IMR-90 (cell line): ENCODE measurements around the gene PARD3. TPM values are rescaled to one million over a fixed set of nuclear protein-coding genes. Genes with fewer than 3 reads are reported as not detected.

Experiments used
- ATAC-seq: fragments of 200-7000 bp; cut with Tn5 transposase; 2 replicates; pipeline ENCODE4 v1.9.1; 2020; ENCODE audit warnings: low read depth, mild to moderate bottlenecking, moderate library complexity
- BruUV-seq: library from RNA; stranded (reverse); fragments of 400-500 nt; replicated peaks from 2 replicates; lab custom pipeline; 2021; lab: Mats Ljungman, UMichigan
- CTCF ChIA-PET: fragments of 300-600 bp; formaldehyde crosslinking; extraction: SDS; loops from one replicate; lab custom pipeline; 2021; ENCODE audit warnings: antibody characterized with exemption; lab: Yijun Ruan, JAX
- POLR2A ChIA-PET: fragments of 300-600 bp; sonication (Branson Sonifier 250); formaldehyde crosslinking; loops from one replicate; lab custom pipeline; 2022; ENCODE audit warnings: antibody characterized with exemption; ENCODE audit not compliant: unreplicated experiment; lab: Charles Lee
- DNase-seq: peaks from one replicate; pipeline ENCODE4 v3.0.0; 2013
- H2AFZ ChIP-seq: replicated peaks from 2 replicates; pipeline ENCODE3; 2013; ENCODE audit warnings: low read length, mild to moderate bottlenecking; ENCODE audit not compliant: poor library complexity
- H2AK5ac ChIP-seq: 2 replicates; pipeline ENCODE4 v1.6.1; 2013; ENCODE audit warnings: low read depth, low read length, inconsistent platforms
- H2AK9ac ChIP-seq: replicated peaks from 2 replicates; pipeline ENCODE3; 2013; ENCODE audit warnings: mild to moderate bottlenecking, low read depth, low read length, moderate library complexity; ENCODE audit not compliant: poor library complexity
- H2BK120ac ChIP-seq: 2 replicates; pipeline ENCODE4 v1.6.1; 2013; ENCODE audit warnings: low read depth, low read length, inconsistent platforms
- H2BK15ac ChIP-seq: 3 replicates; pipeline ENCODE4 v1.6.1; 2013; ENCODE audit warnings: low read depth, low read length, inconsistent platforms
- H2BK20ac ChIP-seq: 2 replicates; pipeline ENCODE4 v1.6.1; 2013; ENCODE audit warnings: low read depth, mild to moderate bottlenecking, inconsistent platforms, low read length, moderate library complexity
- H2BK5ac ChIP-seq: 2 replicates; pipeline ENCODE4 v1.6.1; 2013; ENCODE audit warnings: mild to moderate bottlenecking, low read depth, low read length, inconsistent platforms; ENCODE audit not compliant: poor library complexity, severe bottlenecking
- H3K14ac ChIP-seq: replicated peaks from 2 replicates; pipeline ENCODE4 v1.6.1; 2013; ENCODE audit warnings: low read depth, low read length, inconsistent platforms
- H3K18ac ChIP-seq: 2 replicates; pipeline ENCODE4 v1.6.1; 2013; ENCODE audit warnings: low read depth, low read length, control low read depth
- H3K23ac ChIP-seq: 2 replicates; pipeline ENCODE4 v1.6.1; 2013; ENCODE audit warnings: low read depth, low read length, inconsistent platforms
- H3K27ac ChIP-seq: 2 replicates; pipeline ENCODE4 v1.5.1; 2013; ENCODE audit warnings: mild to moderate bottlenecking, control low read depth, low read length; ENCODE audit not compliant: insufficient read depth
- H3K27me3 ChIP-seq: 2 replicates; pipeline ENCODE4 v1.6.1; 2013; ENCODE audit warnings: low read length; ENCODE audit not compliant: control insufficient read depth, insufficient read depth
- H3K36me3 ChIP-seq: 2 replicates; pipeline ENCODE4 v1.6.1; 2013; ENCODE audit warnings: low read length, mixed read lengths; ENCODE audit not compliant: control insufficient read depth, insufficient read depth
- H3K4ac ChIP-seq: 2 replicates; pipeline ENCODE4 v1.6.1; 2013; ENCODE audit warnings: low read depth, low read length, inconsistent platforms
- H3K4me1 ChIP-seq: 2 replicates; pipeline ENCODE4 v1.6.1; 2013; ENCODE audit warnings: low read length, mixed read lengths; ENCODE audit not compliant: control insufficient read depth, insufficient read depth
- H3K4me2 ChIP-seq: 2 replicates; pipeline ENCODE4 v1.6.1; 2013; ENCODE audit warnings: low read depth, mild to moderate bottlenecking, control low read depth, low read length, moderate library complexity
- H3K4me3 ChIP-seq: 2 replicates; pipeline ENCODE4 v1.5.1; 2013; ENCODE audit warnings: low read depth, mild to moderate bottlenecking, control low read depth, low read length, moderate library complexity; ENCODE audit not compliant: insufficient read depth
- H3K56ac ChIP-seq: 2 replicates; pipeline ENCODE4 v1.6.1; 2013; ENCODE audit warnings: low read length, inconsistent platforms; ENCODE audit not compliant: insufficient read depth; ENCODE audit errors: extremely low read depth
- H3K79me1 ChIP-seq, 2 experiments: 2 replicates each; pipeline ENCODE4 v1.6.1; 2013; ENCODE audit warnings: low read length in 2 of 2, inconsistent platforms in 1 of 2, low read depth in 1 of 2
- H3K9ac ChIP-seq: 2 replicates; pipeline ENCODE4 v1.6.1; 2013; ENCODE audit warnings: low read depth, low read length, control low read depth
- H3K9me1 ChIP-seq: 2 replicates; pipeline ENCODE4 v1.6.1; 2013; ENCODE audit warnings: low read length, inconsistent platforms; ENCODE audit not compliant: insufficient read depth
- H3K9me3 ChIP-seq: 2 replicates; pipeline ENCODE4 v1.6.1; 2013; ENCODE audit warnings: low read length; ENCODE audit not compliant: control insufficient read depth, insufficient read depth
- H4K20me1 ChIP-seq: 2 replicates; pipeline ENCODE4 v1.6.1; 2013; ENCODE audit warnings: low read length, inconsistent platforms; ENCODE audit not compliant: insufficient read depth
- H4K5ac ChIP-seq: 2 replicates; pipeline ENCODE4 v1.6.1; 2013; ENCODE audit warnings: mild to moderate bottlenecking, low read depth, low read length, control low read depth
- H4K8ac ChIP-seq, 2 experiments: 2 replicates each; pipeline ENCODE4 v1.6.1; 2013; ENCODE audit warnings: low read depth in 2 of 2, low read length in 2 of 2, control low read depth in 1 of 2, inconsistent platforms in 1 of 2
- H4K91ac ChIP-seq: 2 replicates; pipeline ENCODE4 v1.6.1; 2013; ENCODE audit warnings: low read depth, low read length, inconsistent platforms; ENCODE audit not compliant: insufficient read depth
- CEBPB ChIP-seq: IDR thresholded peaks from 2 replicates; pipeline ENCODE4 v1.6.1; 2012; ENCODE audit warnings: low read depth, low read length, improper control_type of control experiment
- FOS ChIP-seq: fragments of 150-350 bp; IDR thresholded peaks from 2 replicates; pipeline ENCODE4 v1.6.1; 2016; ENCODE audit warnings: low read depth, low read length
- MAFK ChIP-seq: IDR thresholded peaks from 2 replicates; pipeline ENCODE4 v1.6.1; 2012; ENCODE audit warnings: low read depth, low read length, improper control_type of control experiment
- MAZ ChIP-seq: IDR thresholded peaks from 2 replicates; pipeline ENCODE4 v1.6.1; 2012; ENCODE audit warnings: low read depth, mild to moderate bottlenecking, low read length, improper control_type of control experiment, moderate library complexity, borderline replicate concordance
- MXI1 ChIP-seq: IDR thresholded peaks from 2 replicates; pipeline ENCODE4 v1.6.1; 2012; ENCODE audit warnings: low read depth, mild to moderate bottlenecking, low read length, moderate library complexity, borderline replicate concordance
- NFE2L2 ChIP-seq: fragments of 150-350 bp; IDR thresholded peaks from 2 replicates; pipeline ENCODE4 v1.6.1; 2016; ENCODE audit warnings: low read depth, mild to moderate bottlenecking, low read length
- RAD21 ChIP-seq: IDR thresholded peaks from 2 replicates; pipeline ENCODE4 v1.6.1; 2012; ENCODE audit warnings: low read length, improper control_type of control experiment
- RCOR1 ChIP-seq: IDR thresholded peaks from 2 replicates; pipeline ENCODE4 v1.6.1; 2012; ENCODE audit warnings: mild to moderate bottlenecking, low read length, improper control_type of control experiment; ENCODE audit not compliant: insufficient replicate concordance
- dilution Hi-C: fragments of 300-500 bp; cut with HindIII; formaldehyde crosslinking; loops from one replicate; pipeline ENCODE4 v1.14.3; 2018; ENCODE audit warnings: low sequenced_read_pairs; ENCODE audit not compliant: unreplicated experiment
- in situ Hi-C: fragments of 300-500 bp; cut with MboI; formaldehyde crosslinking; loops from 3 replicates; pipeline ENCODE4 v1.14.3; 2019; ENCODE audit warnings: low sequenced_read_pairs, inconsistent platforms, mixed read lengths
- intact Hi-C: fragments of 100-400 bp; cut with micrococcal nuclease; formaldehyde crosslinking; loops from 2 replicates; pipeline ENCODE4 v1.10.0; 2022
- polyA plus RNA-seq, 3 experiments: library from polyadenylated mRNA; depleted of rRNA; stranded (reverse); fragments of >200 nt; gene quantifications; 2 replicates each; pipeline ENCODE4 v1.2.3, GENCODE V29; 2012; ENCODE audit warnings: low replicate concordance in 1 of 3
- total RNA-seq: library from RNA; depleted of rRNA; stranded (reverse); fragments of >200 nt; gene quantifications from 2 replicates; pipeline ENCODE4 v1.2.3, GENCODE V29; 2012
- TF ChIP-seq, protein P1 (sequence below): fragments of 150-350 bp; IDR thresholded peaks from 2 replicates; pipeline ENCODE4 v1.6.1; 2017; ENCODE audit warnings: mild to moderate bottlenecking, antibody characterized with exemption, low read length, low read depth
- TF ChIP-seq, protein P2 (sequence below): conservative IDR thresholded peaks from 2 replicates; pipeline ENCODE4 v1.5.1; 2012; ENCODE audit warnings: mild to moderate bottlenecking, low read depth, low read length, improper control_type of control experiment

Gene PARD3
- total and polyA plus RNA-seq, 2 of the 4 experiments (the other 2 are of a cell fraction) = 14.6 to 37.5 TPM

DNA sequence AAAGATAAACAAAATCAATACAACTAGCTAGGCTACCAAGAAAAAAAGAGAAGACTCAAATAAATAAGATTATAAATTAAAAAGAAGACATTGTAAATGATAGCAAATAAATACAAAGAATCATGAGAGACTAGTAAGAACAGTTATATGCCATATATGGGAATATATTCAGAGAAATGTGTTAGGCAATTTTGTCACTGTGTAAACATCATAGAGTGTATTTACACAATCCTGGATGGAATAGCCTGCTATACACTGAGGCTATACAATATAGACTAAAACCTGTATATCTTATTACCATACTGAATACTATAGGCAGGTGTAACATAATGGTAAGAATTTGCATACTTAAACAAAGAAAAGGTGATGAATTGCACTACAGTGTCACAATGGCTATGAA lies 717.4 kb downstream of the PARD3 start:
- in situ Hi-C loops (no loop called here), intact Hi-C loops (no loop called here), dilution Hi-C loops (no loop called here)
- ATAC-seq = 0 out of 2 replicates have a peak, but pooled peaks have one; percentile 22
- Histone ChIP-seq H3K4ac (no peak overlapping the region), H3K56ac (no peak overlapping the region), H3K18ac (no peak overlapping the region), H3K14ac (no peak overlapping the region), H2BK15ac (no peak overlapping the region), H3K79me1 (no peaks in the 10 kb centered on the region), H3K36me3 (no peaks in the 10 kb centered on the region), H4K8ac (no peak overlapping the region), H2BK20ac (no peak overlapping the region), H2AK5ac (no peak overlapping the region), H3K4me2 (no peak overlapping the region), H3K9me1 (peaks cover 5% of the 10 kb centered on the region), H2BK5ac (no peak overlapping the region), H3K4me1 (peaks cover 12% of the 10 kb centered on the region), H3K4me3 (no peak overlapping the region), H3K27me3 (no peaks in the 10 kb centered on the region), H3K9ac (no peak overlapping the region), H3K27ac (no peak overlapping the region), H4K20me1 (no peaks in the 10 kb centered on the region), H3K23ac (no peak overlapping the region), H2AK9ac (no peak overlapping the region), H3K9me3 (peaks cover 8% of the 10 kb centered on the region), H2BK120ac (no peak overlapping the region), H4K5ac (no peak overlapping the region), H2AFZ (no peak overlapping the region), H4K91ac (no peak overlapping the region)
- CTCF ChIA-PET = no interaction called here
- DNase-seq = no peak
- BruUV-seq = no TSS peak
- TF ChIP-seq RAD21 (no peak), NFE2L2 (no peak), RCOR1 (no peak), FOS (no peak), MAFK (no peak), MXI1 (no peak), MAZ (no peak), CEBPB (no peak)
- TF ChIP-seq, protein P1, sequence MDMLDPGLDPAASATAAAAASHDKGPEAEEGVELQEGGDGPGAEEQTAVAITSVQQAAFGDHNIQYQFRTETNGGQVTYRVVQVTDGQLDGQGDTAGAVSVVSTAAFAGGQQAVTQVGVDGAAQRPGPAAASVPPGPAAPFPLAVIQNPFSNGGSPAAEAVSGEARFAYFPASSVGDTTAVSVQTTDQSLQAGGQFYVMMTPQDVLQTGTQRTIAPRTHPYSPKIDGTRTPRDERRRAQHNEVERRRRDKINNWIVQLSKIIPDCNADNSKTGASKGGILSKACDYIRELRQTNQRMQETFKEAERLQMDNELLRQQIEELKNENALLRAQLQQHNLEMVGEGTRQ = no peak
- TF ChIP-seq, protein P2, sequence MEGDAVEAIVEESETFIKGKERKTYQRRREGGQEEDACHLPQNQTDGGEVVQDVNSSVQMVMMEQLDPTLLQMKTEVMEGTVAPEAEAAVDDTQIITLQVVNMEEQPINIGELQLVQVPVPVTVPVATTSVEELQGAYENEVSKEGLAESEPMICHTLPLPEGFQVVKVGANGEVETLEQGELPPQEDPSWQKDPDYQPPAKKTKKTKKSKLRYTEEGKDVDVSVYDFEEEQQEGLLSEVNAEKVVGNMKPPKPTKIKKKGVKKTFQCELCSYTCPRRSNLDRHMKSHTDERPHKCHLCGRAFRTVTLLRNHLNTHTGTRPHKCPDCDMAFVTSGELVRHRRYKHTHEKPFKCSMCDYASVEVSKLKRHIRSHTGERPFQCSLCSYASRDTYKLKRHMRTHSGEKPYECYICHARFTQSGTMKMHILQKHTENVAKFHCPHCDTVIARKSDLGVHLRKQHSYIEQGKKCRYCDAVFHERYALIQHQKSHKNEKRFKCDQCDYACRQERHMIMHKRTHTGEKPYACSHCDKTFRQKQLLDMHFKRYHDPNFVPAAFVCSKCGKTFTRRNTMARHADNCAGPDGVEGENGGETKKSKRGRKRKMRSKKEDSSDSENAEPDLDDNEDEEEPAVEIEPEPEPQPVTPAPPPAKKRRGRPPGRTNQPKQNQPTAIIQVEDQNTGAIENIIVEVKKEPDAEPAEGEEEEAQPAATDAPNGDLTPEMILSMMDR = no peak
- POLR2A ChIA-PET = no interaction called here
